H1 (cell line): Measurements from ENCODE around the gene PLP2. TPM values are rescaled to one million over a fixed set of nuclear protein-coding genes. Genes with fewer than 3 reads are reported as not detected.

Experiments
- CTCF ChIA-PET: fragments of 300-600 bp; sonication (Branson Sonifier 250); formaldehyde crosslinking; loops from one replicate; lab custom pipeline; 2021; ENCODE audit not compliant: partially characterized antibody; lab: Charles Lee
- POLR2A ChIA-PET: fragments of 300-600 bp; sonication (Branson Sonifier 250); formaldehyde crosslinking; loops from one replicate; lab custom pipeline; 2021; ENCODE audit warnings: inconsistent platforms; ENCODE audit not compliant: partially characterized antibody; lab: Charles Lee
- DNase-seq, 2 experiments: peaks; one replicate each; pipeline versions ENCODE4 v3.0.0 to v3.0.0-alpha.2; 2010 to 2022; ENCODE audit warnings: low spot score in 2 of 2, low read depth in 1 of 2, mixed read lengths in 1 of 2
- FAIRE-seq: peaks from 2 replicates; lab custom pipeline; 2011; peaks lifted over from hg19 to GRCh38; lab: Jason Lieb, UNC
- H2AFZ ChIP-seq: 2 replicates; pipeline ENCODE4 v1.8.1; 2012; ENCODE audit warnings: low read length, inconsistent platforms
- H2AK5ac ChIP-seq: 2 replicates; pipeline ENCODE4 v1.6.1; 2013; ENCODE audit warnings: low read depth, low read length
- H2BK120ac ChIP-seq: replicated peaks from 2 replicates; pipeline ENCODE3; 2013; ENCODE audit warnings: low read depth, low read length, inconsistent platforms
- H2BK12ac ChIP-seq: 2 replicates; pipeline ENCODE4 v1.6.1; 2013; ENCODE audit warnings: low read depth, low read length
- H2BK15ac ChIP-seq: 2 replicates; pipeline ENCODE4 v1.6.1; 2013; ENCODE audit warnings: low read length
- H2BK20ac ChIP-seq: 2 replicates; pipeline ENCODE4 v1.6.1; 2013; ENCODE audit warnings: low read length
- H2BK5ac ChIP-seq: 2 replicates; pipeline ENCODE4 v1.6.1; 2013; ENCODE audit warnings: low read depth, low read length
- H3K14ac ChIP-seq: 2 replicates; pipeline ENCODE4 v1.6.1; 2013; ENCODE audit warnings: inconsistent platforms; ENCODE audit not compliant: insufficient read length
- H3K18ac ChIP-seq: 2 replicates; pipeline ENCODE4 v1.6.1; 2013; ENCODE audit warnings: low read length; ENCODE audit errors: extremely low read depth
- H3K23ac ChIP-seq: 2 replicates; pipeline ENCODE4 v1.6.1; 2013; ENCODE audit warnings: inconsistent platforms; ENCODE audit not compliant: insufficient read length
- H3K23me2 ChIP-seq: 2 replicates; pipeline ENCODE4 v1.6.1; 2013; ENCODE audit warnings: low read depth, low read length
- H3K27ac ChIP-seq: 2 replicates; pipeline ENCODE4 v1.6.1; 2011; ENCODE audit warnings: low read depth, low read length, inconsistent platforms
- H3K27me3 ChIP-seq, 4 experiments: replicated peaks in 1 of 4; 1 replicate in 1 of 4; 2 replicates in 3 of 4; pipeline versions ENCODE4 v1.6.1 to v1.8.1; 2011 to 2013; ENCODE audit warnings: low read length in 3 of 4, mild to moderate bottlenecking in 3 of 4, inconsistent platforms in 2 of 4, mixed read lengths in 2 of 4, moderate library complexity in 1 of 4; ENCODE audit not compliant: control insufficient read depth in 3 of 4, insufficient read depth in 3 of 4; ENCODE audit errors: extremely low read depth in 1 of 4
- H3K36me3 ChIP-seq, 4 experiments: 2 replicates each; pipeline versions ENCODE4 v1.6.1 to v1.8.1; 2011 to 2013; ENCODE audit warnings: mild to moderate bottlenecking in 4 of 4, low read length in 3 of 4, moderate library complexity in 2 of 4, control low read depth in 1 of 4, inconsistent platforms in 1 of 4; ENCODE audit not compliant: insufficient read depth in 4 of 4, control insufficient read depth in 2 of 4
- H3K4ac ChIP-seq: replicated peaks from 2 replicates; pipeline ENCODE3; 2013; ENCODE audit warnings: low read length, low read depth, mixed read lengths, inconsistent platforms; ENCODE audit not compliant: insufficient read length
- H3K4me1 ChIP-seq, 4 experiments: replicated peaks in 1 of 4; 1 replicate in 1 of 4; 2 replicates in 3 of 4; pipeline versions ENCODE4 v1.6.1 to v1.8.1; 2011 to 2013; ENCODE audit warnings: low read length in 3 of 4, inconsistent platforms in 2 of 4, mixed read lengths in 1 of 4; ENCODE audit not compliant: insufficient read depth in 4 of 4, control insufficient read depth in 3 of 4
- H3K4me2 ChIP-seq, 2 experiments: 2 replicates each; pipeline versions ENCODE4 v1.6.1 to v1.8.1; 2011 to 2013; ENCODE audit warnings: low read depth in 2 of 2, low read length in 2 of 2, control low read depth in 1 of 2, inconsistent platforms in 1 of 2, mild to moderate bottlenecking in 1 of 2; ENCODE audit not compliant: insufficient read depth in 1 of 2
- H3K4me3 ChIP-seq, 4 experiments: fragments of 200-600, 300-600 bp in 1 of 4; sonication (generic), shearing (Covaris generic), sonication (Bioruptor Twin) in 1 of 4; 2 replicates each; pipeline versions ENCODE4 v1.5.1 to v1.8.1; 2011 to 2016; ENCODE audit warnings: low read length in 4 of 4, low read depth in 3 of 4, control low read depth in 2 of 4, inconsistent platforms in 2 of 4, mild to moderate bottlenecking in 2 of 4, mixed read lengths in 1 of 4, moderate library complexity in 1 of 4; ENCODE audit not compliant: insufficient read depth in 2 of 4; ENCODE audit errors: extremely low read depth in 1 of 4
- H3K56ac ChIP-seq: replicated peaks from 2 replicates; pipeline ENCODE3; 2013; ENCODE audit warnings: low read depth, mild to moderate bottlenecking, mixed read lengths, low read length, inconsistent platforms; ENCODE audit not compliant: insufficient read length
- H3K79me1 ChIP-seq: 2 replicates; pipeline ENCODE4 v1.6.1; 2013; ENCODE audit warnings: low read depth, low read length, control low read depth
- H3K79me2 ChIP-seq, 2 experiments: 2 replicates each; pipeline versions ENCODE4 v1.6.1 to v1.8.1; 2012 to 2013; ENCODE audit warnings: low read length in 2 of 2, mild to moderate bottlenecking in 2 of 2, inconsistent platforms in 1 of 2; ENCODE audit not compliant: insufficient read depth in 2 of 2, control insufficient read depth in 1 of 2
- H3K9ac ChIP-seq, 4 experiments: replicated peaks in 1 of 4; 1 replicate in 1 of 4; 2 replicates in 3 of 4; pipeline versions ENCODE4 v1.6.1 to v1.8.1; 2011 to 2013; ENCODE audit warnings: low read depth in 3 of 4, low read length in 3 of 4, control low read depth in 2 of 4, mild to moderate bottlenecking in 2 of 4, moderate library complexity in 2 of 4, inconsistent platforms in 1 of 4; ENCODE audit errors: extremely low read depth in 1 of 4
- H3K9me3 ChIP-seq, 2 experiments: 2 replicates each; pipeline versions ENCODE4 v1.6.1 to v1.8.1; 2012 to 2013; ENCODE audit warnings: mild to moderate bottlenecking in 2 of 2, moderate library complexity in 2 of 2, control low read depth in 1 of 2, inconsistent platforms in 1 of 2, low read depth in 1 of 2, low read length in 1 of 2, mixed read lengths in 1 of 2; ENCODE audit not compliant: insufficient read depth in 2 of 2
- H4K20me1 ChIP-seq, 2 experiments: replicated peaks in 1 of 2; 2 replicates each; pipeline versions ENCODE3 to v1.8.1; 2011 to 2013; ENCODE audit warnings: inconsistent platforms in 2 of 2, low read length in 2 of 2, mild to moderate bottlenecking in 1 of 2; ENCODE audit not compliant: insufficient read depth in 2 of 2, control insufficient read depth in 1 of 2
- H4K5ac ChIP-seq: 2 replicates; pipeline ENCODE4 v1.6.1; 2013; ENCODE audit warnings: low read length, low read depth, mixed read lengths, inconsistent platforms; ENCODE audit not compliant: insufficient read length
- H4K8ac ChIP-seq: 2 replicates; pipeline ENCODE4 v1.8.0; 2013; ENCODE audit warnings: mild to moderate bottlenecking, moderate library complexity, low read length, inconsistent platforms; ENCODE audit not compliant: insufficient read depth; ENCODE audit errors: extremely low read depth
- H4K91ac ChIP-seq: replicated peaks from 2 replicates; pipeline ENCODE3; 2013; ENCODE audit warnings: low read length, mixed read lengths, inconsistent platforms; ENCODE audit not compliant: insufficient read length
- ATF3 ChIP-seq: IDR thresholded peaks from 2 replicates; pipeline ENCODE4 v1.6.1; 2011; ENCODE audit warnings: low read depth, mild to moderate bottlenecking, low read length; ENCODE audit not compliant: insufficient read depth
- CREB1 ChIP-seq: IDR thresholded peaks from 2 replicates; pipeline ENCODE4 v1.6.1; 2012; ENCODE audit warnings: inconsistent platforms
- GTF2F1 ChIP-seq: IDR thresholded peaks from 2 replicates; pipeline ENCODE4 v1.6.1; 2012; ENCODE audit warnings: low read depth, low read length, improper control_type of control experiment, borderline replicate concordance
- JUN ChIP-seq: IDR thresholded peaks from 2 replicates; pipeline ENCODE4 v1.6.1; 2011; ENCODE audit warnings: low read depth, mild to moderate bottlenecking, improper control_type of control experiment, low read length
- KDM4A ChIP-seq: IDR thresholded peaks from one replicate; pipeline ENCODE4 v1.7.1; 2012; ENCODE audit warnings: low read depth, mild to moderate bottlenecking, moderate library complexity, low read length, inconsistent platforms; ENCODE audit not compliant: severe bottlenecking
- NANOG ChIP-seq: IDR thresholded peaks from 2 replicates; pipeline ENCODE4 v1.6.1; 2011; ENCODE audit warnings: low read length, low read depth, mild to moderate bottlenecking, inconsistent platforms; ENCODE audit not compliant: insufficient read depth, poor library complexity, severe bottlenecking
- PHF8 ChIP-seq: fragments of 200-600 bp; sonication (generic); conservative IDR thresholded peaks from 2 replicates; pipeline ENCODE4 v1.7.1; 2012; ENCODE audit warnings: low read depth, mild to moderate bottlenecking, inconsistent platforms, low read length, moderate library complexity
- RAD21 ChIP-seq, 2 experiments: IDR thresholded peaks in 1 of 2; conservative IDR thresholded peaks in 1 of 2; 2 replicates each; pipeline ENCODE4 v1.6.1; 2011; ENCODE audit warnings: low read depth in 2 of 2, low read length in 2 of 2, improper control_type of control experiment in 1 of 2, inconsistent platforms in 1 of 2, mild to moderate bottlenecking in 1 of 2, moderate library complexity in 1 of 2
- RBBP5 ChIP-seq: IDR thresholded peaks from 2 replicates; pipeline ENCODE4 v1.7.1; 2012; ENCODE audit warnings: low read depth, mild to moderate bottlenecking, inconsistent platforms, low read length, moderate library complexity, borderline replicate concordance
- SAP30 ChIP-seq: fragments of 300-600 bp; sonication (generic); IDR thresholded peaks from 2 replicates; pipeline ENCODE4 v1.7.1; 2012; ENCODE audit warnings: low read length, moderate library complexity, mild to moderate bottlenecking, inconsistent platforms; ENCODE audit not compliant: insufficient read depth, insufficient replicate concordance
- SIX5 ChIP-seq: IDR thresholded peaks from 2 replicates; pipeline ENCODE4 v1.6.1; 2011; ENCODE audit warnings: mild to moderate bottlenecking, low read depth, low read length
- YY1 ChIP-seq: IDR thresholded peaks from 2 replicates; pipeline ENCODE4 v1.6.1; 2011; ENCODE audit warnings: low read depth, mild to moderate bottlenecking, low read length
- ZNF274 ChIP-seq: IDR thresholded peaks from 2 replicates; pipeline ENCODE4 v1.7.0; 2012; ENCODE audit warnings: low read length, borderline replicate concordance; ENCODE audit errors: extremely low read depth
- WGBS, 2 experiments: shearing (Covaris generic) in 1 of 2; methylation state at CpG; one replicate each; pipeline versions ENCODE4 v1.1.6 to v1.1.7; 2013 to 2015; ENCODE audit warnings: low lambda C conversion rate in 2 of 2, mixed read lengths in 2 of 2, inconsistent platforms in 1 of 2, low coverage in 1 of 2, missing lambda C conversion rate in 1 of 2; ENCODE audit not compliant: insufficient replicate concordance in 2 of 2, insufficient coverage in 1 of 2, insufficient read length in 1 of 2; ENCODE audit errors: extremely low coverage in 1 of 2, missing lambda C conversion rate in 1 of 2; 5-methylcytosine and 5-hydroxymethylcytosine counted together
- polyA plus RNA-seq, 7 experiments: library from polyadenylated mRNA; depleted of rRNA in 3 of 7; stranded (reverse) in 5 of 7; unstranded in 2 of 7; fragments of >200 nt in 5 of 7; fragments of 200-250 nt in 2 of 7; gene quantifications; 1 replicate in 5 of 7; 2 replicates in 1 of 7; 4 replicates in 1 of 7; pipeline versions ENCODE4 v1.2.1 to v1.2.3, GENCODE V29; 2011 to 2013; ENCODE audit warnings: missing spikeins in 2 of 7, mixed read lengths in 2 of 7
- total RNA-seq: library from RNA; stranded (reverse); fragmentation: NEBNext Ultra II Directional; extraction: Animal tissue kit (Norgen Biotek cat#: 25700); gene quantifications from 2 replicates; pipeline ENCODE4 v1.2.1, GENCODE V29; 2021

PLP2 gene
- total and polyA plus RNA-seq, 2 of the 8 experiments (the other 6 are each of a cell fraction or from before 2014, with no cell fraction given): 10.3 to 23.4 TPM

GRCh38 chrX:49203536-49203935, 31.8 kb downstream of the PLP2 start:
- Histone ChIP-seq H3K4me3 (no peak overlapping the region), H3K14ac (no peak overlapping the region), H3K56ac (no peak overlapping the region), H2BK20ac (no peak overlapping the region), H2BK5ac (no peak overlapping the region), H2BK120ac (no peak overlapping the region), H3K9ac (no peak overlapping the region), H3K4me1 (peaks cover 0 to 11% (median 5%) of the 10 kb centered on the region in 4 experiments; a peak in 5 of 7 replicates), H3K27ac (no peak overlapping the region), H4K20me1 (no peaks in the 10 kb centered on the region), H3K79me1 (no peaks in the 10 kb centered on the region), H2BK15ac (no peak overlapping the region), H4K5ac (no peak overlapping the region), H2AFZ (no peak overlapping the region), H2AK5ac (no peak overlapping the region), H3K79me2 (no peaks in the 10 kb centered on the region), H3K4ac (no peak overlapping the region), H3K4me2 (no peak overlapping the region), H3K18ac (no peak overlapping the region), H3K23ac (no peak overlapping the region), H3K27me3 (no peaks in the 10 kb centered on the region), H3K36me3 (no peaks in the 10 kb centered on the region), H3K9me3 (no peaks in the 10 kb centered on the region), H4K91ac (no peak overlapping the region), H3K23me2 (peaks cover 5% of the 10 kb centered on the region; the same call in 1 of the 2 replicates), H4K8ac (no peak overlapping the region), H2BK12ac (no peak overlapping the region)
- no peak for DNase-seq
- 82% methylated on average over 3 of the region's 3 CpGs; no CpG with 5 or more reads in 1 of the 2 experiments for WGBS, 2 experiments
- ChIA-PET POLR2A (no interaction called here), CTCF (no interaction called here)
- FAIRE-seq: no peak
- TF ChIP-seq ZNF274 (no peak), SAP30 (no peak), NANOG (no peak), CREB1 (no peak), RBBP5 (no peak), YY1 (no peak), SIX5 (no peak), ATF3 (no peak), GTF2F1 (no peak), PHF8 (no peak), JUN (no peak), RAD21 (IDR thresholded peaks at IDR 0.05 in 1 of 2, conservative IDR thresholded peaks at IDR 0.05 in 1 of 2; ENCODE audit: low read depth in 2 of 2, low read length in 2 of 2) (no peak), KDM4A (no peak)
